HG03575 (cell line): Measurements from ENCODE around the gene RNU1-2.
"Not testable (repeated sequence)": the region's sequence is repeated elsewhere in the genome, so short reads cannot be mapped to it uniquely, and the experiment has no call there.

Experiments used
- ATAC-seq: cut with Tn5 transposase; IDR thresholded peaks from one replicate; pipeline ENCODE4 v1.9.1; 2021; ENCODE audit not compliant: unreplicated experiment, insufficient number of reproducible peaks, low FRiP score; ENCODE audit errors: extremely low read depth

The RNU1-2 gene

GRCh38 chr1:16895598-16896315 is at the start of gene RNU1-2:
TSS of gene RNU1-2 (plus strand) at chr1:16895980.
- ATAC-seq, result peak; percentile 73

- ATAC-seq, result not testable (repeated sequence)
Observed at GRCh38 chr1:16856201-16856600, 39.6 kb upstream of the RNU1-2 start.

GRCh38 chr1:16859167-16860041 is 36.4 kb upstream of the RNU1-2 start:
- not testable (repeated sequence) for ATAC-seq

GRCh38 chr1:16860048-16860447 is 35.7 kb upstream of the RNU1-2 start:
- not testable (repeated sequence) for ATAC-seq

- ATAC-seq, result not testable (repeated sequence)
Observed at GRCh38 chr1:16861832-16862245, 33.9 kb upstream of the RNU1-2 start.

- ATAC-seq, result not testable (repeated sequence)
Observed at GRCh38 chr1:16862415-16862814, 33.4 kb upstream of the RNU1-2 start.

- peak; percentile 56 for ATAC-seq
Observed at GRCh38 chr1:16863024-16863423, 32.8 kb upstream of the RNU1-2 start.

GRCh38 chr1:16866926-16867707 is 28.7 kb upstream of the RNU1-2 start:
- ATAC-seq, result not testable (repeated sequence)

GRCh38 chr1:16868787-16869186 is 27.0 kb upstream of the RNU1-2 start:
- not testable (repeated sequence) for ATAC-seq

GRCh38 chr1:16869996-16870395 is 25.8 kb upstream of the RNU1-2 start:
- not testable (repeated sequence) for ATAC-seq

- not testable (repeated sequence) for ATAC-seq
Observed at GRCh38 chr1:16871171-16871570, 24.6 kb upstream of the RNU1-2 start.

GRCh38 chr1:16872152-16873075 is 23.4 kb upstream of the RNU1-2 start:
- not testable (repeated sequence) for ATAC-seq

GRCh38 chr1:16873076-16873879 is 22.5 kb upstream of the RNU1-2 start:
- ATAC-seq, result not testable (repeated sequence)

GRCh38 chr1:16874968-16875765 is 20.6 kb upstream of the RNU1-2 start:
- not testable (repeated sequence) for ATAC-seq

- ATAC-seq, result not testable (repeated sequence)
Observed at GRCh38 chr1:16881742-16882141, 14.0 kb upstream of the RNU1-2 start.

GRCh38 chr1:16882986-16883385 is 12.8 kb upstream of the RNU1-2 start:
- no peak for ATAC-seq

- not testable (repeated sequence) for ATAC-seq
Observed at GRCh38 chr1:16884487-16884886, 11.3 kb upstream of the RNU1-2 start.
